B cell (primary cell): ENCODE measurements around the gene GNB1.

Experiments used
- EZH2 ChIP-seq: IDR thresholded peaks from 2 replicates; pipeline ENCODE4 v1.6.1; 2012; ENCODE audit warnings: borderline replicate concordance, low read depth, mild to moderate bottlenecking, moderate library complexity, low read length; ENCODE audit not compliant: insufficient read depth, poor library complexity, severe bottlenecking
- TF ChIP-seq, protein P1 (sequence below): fragments of 200-600 bp; IDR thresholded peaks from one replicate; pipeline ENCODE4 v1.8.0; 2022; ENCODE audit warnings: antibody characterized with exemption, mild to moderate bottlenecking

DNA sequence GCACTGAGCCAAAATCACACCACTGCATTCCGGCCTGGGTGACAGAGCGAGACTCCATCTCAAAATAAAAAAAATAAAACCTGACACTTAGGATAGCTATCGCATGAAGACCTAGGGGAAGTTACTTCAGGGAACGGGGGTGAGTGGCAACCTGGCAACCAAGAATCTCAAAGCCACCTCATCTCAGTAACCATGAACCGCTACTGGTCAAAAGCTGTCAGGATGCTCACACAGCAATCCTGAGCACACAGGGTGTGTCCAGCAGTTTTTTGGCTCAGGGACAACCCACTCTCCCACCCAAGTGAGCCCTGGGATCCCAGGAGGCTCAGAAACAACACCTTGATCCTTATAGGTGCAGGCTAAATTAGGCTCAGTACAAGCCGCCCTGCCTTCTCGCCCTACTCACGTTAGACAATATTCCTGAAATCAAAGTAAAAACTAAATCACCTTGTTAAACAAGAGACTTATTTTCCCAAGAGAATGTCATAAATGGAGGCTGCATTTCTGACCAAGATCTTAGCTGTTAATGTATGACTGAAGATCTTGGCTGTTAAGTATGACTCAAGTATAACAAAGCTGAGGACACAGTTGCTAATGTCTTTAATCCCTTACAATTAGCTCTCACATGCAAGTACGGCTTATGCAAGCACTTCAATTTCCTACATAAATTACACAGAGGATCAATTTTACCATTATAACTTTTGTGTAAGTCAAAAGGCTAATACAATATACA lies 64.4 kb downstream of the GNB1 start:
- TF ChIP-seq, protein P1, sequence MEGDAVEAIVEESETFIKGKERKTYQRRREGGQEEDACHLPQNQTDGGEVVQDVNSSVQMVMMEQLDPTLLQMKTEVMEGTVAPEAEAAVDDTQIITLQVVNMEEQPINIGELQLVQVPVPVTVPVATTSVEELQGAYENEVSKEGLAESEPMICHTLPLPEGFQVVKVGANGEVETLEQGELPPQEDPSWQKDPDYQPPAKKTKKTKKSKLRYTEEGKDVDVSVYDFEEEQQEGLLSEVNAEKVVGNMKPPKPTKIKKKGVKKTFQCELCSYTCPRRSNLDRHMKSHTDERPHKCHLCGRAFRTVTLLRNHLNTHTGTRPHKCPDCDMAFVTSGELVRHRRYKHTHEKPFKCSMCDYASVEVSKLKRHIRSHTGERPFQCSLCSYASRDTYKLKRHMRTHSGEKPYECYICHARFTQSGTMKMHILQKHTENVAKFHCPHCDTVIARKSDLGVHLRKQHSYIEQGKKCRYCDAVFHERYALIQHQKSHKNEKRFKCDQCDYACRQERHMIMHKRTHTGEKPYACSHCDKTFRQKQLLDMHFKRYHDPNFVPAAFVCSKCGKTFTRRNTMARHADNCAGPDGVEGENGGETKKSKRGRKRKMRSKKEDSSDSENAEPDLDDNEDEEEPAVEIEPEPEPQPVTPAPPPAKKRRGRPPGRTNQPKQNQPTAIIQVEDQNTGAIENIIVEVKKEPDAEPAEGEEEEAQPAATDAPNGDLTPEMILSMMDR, result no peak
- no peak for TF ChIP-seq EZH2
